Neuronal stem cell (in vitro differentiated cells): Measurements from ENCODE around the gene SPATA13.
"Not testable (repeated sequence)": the region's sequence is repeated elsewhere in the genome, so short reads cannot be mapped to it uniquely, and the experiment has no call there.

Experiments used
- DNase-seq: peaks from one replicate; pipeline ENCODE4 v3.0.0-alpha.2; 2013; ENCODE audit warnings: low spot score
- H2AFZ ChIP-seq: one replicate; pipeline ENCODE4 v1.6.1; 2013; ENCODE audit warnings: mild to moderate bottlenecking, low read length, inconsistent platforms
- H2AK5ac ChIP-seq: 2 replicates; pipeline ENCODE4 v1.6.1; 2013; ENCODE audit warnings: low read depth, mild to moderate bottlenecking, inconsistent platforms, low read length, moderate library complexity, mixed read lengths
- H2BK120ac ChIP-seq: 2 replicates; pipeline ENCODE4 v1.6.1; 2013; ENCODE audit warnings: low read depth, mild to moderate bottlenecking, inconsistent platforms, low read length, moderate library complexity, mixed read lengths
- H2BK12ac ChIP-seq: one replicate; pipeline ENCODE4 v1.6.1; 2013; ENCODE audit warnings: low read length, inconsistent platforms
- H2BK15ac ChIP-seq: 2 replicates; pipeline ENCODE4 v1.6.1; 2013; ENCODE audit warnings: mild to moderate bottlenecking, low read length, inconsistent platforms, mixed read lengths
- H2BK5ac ChIP-seq: one replicate; pipeline ENCODE4 v1.6.1; 2013; ENCODE audit warnings: inconsistent platforms, mild to moderate bottlenecking, low read length, moderate library complexity
- H3K14ac ChIP-seq: one replicate; pipeline ENCODE4 v1.6.1; 2013; ENCODE audit warnings: low read length, inconsistent platforms
- H3K18ac ChIP-seq: 2 replicates; pipeline ENCODE4 v1.6.1; 2013; ENCODE audit warnings: low read length, inconsistent platforms
- H3K23ac ChIP-seq: 2 replicates; pipeline ENCODE4 v1.6.1; 2013; ENCODE audit warnings: low read depth, mild to moderate bottlenecking, mixed read lengths, low read length, inconsistent platforms; ENCODE audit not compliant: poor library complexity
- H3K27ac ChIP-seq: replicated peaks from 3 replicates; pipeline ENCODE4 v1.5.1; 2013; ENCODE audit warnings: low read length, inconsistent platforms
- H3K27me3 ChIP-seq, 3 experiments: 2 replicates each; pipeline ENCODE4 v1.6.1; 2013; ENCODE audit warnings: low read length in 3 of 3, mild to moderate bottlenecking in 2 of 3, inconsistent platforms in 1 of 3, low read depth in 1 of 3, mixed read lengths in 1 of 3, moderate library complexity in 1 of 3; ENCODE audit not compliant: control insufficient read depth in 3 of 3, insufficient read depth in 3 of 3
- H3K36me3 ChIP-seq, 2 donors: replicated peaks in 1 of 2; 2 replicates each; pipeline ENCODE4 v1.6.1; 2013; ENCODE audit warnings: low read length in 2 of 2; ENCODE audit not compliant: control insufficient read depth in 2 of 2, insufficient read depth in 2 of 2
- H3K4ac ChIP-seq: 2 replicates; pipeline ENCODE4 v1.6.1; 2013; ENCODE audit warnings: inconsistent platforms, mild to moderate bottlenecking, low read length, moderate library complexity
- H3K4me1 ChIP-seq, 2 donors: 1 replicate in 1 of 2; 2 replicates in 1 of 2; pipeline ENCODE4 v1.6.1; 2013; ENCODE audit warnings: low read length in 2 of 2, low read depth in 1 of 2; ENCODE audit not compliant: control insufficient read depth in 2 of 2, insufficient read depth in 1 of 2
- H3K4me2 ChIP-seq: one replicate; pipeline ENCODE4 v1.6.1; 2013; ENCODE audit warnings: mild to moderate bottlenecking, low read length, inconsistent platforms; ENCODE audit not compliant: insufficient read depth, poor library complexity, severe bottlenecking
- H3K4me3 ChIP-seq, 2 donors: 2 replicates each; pipeline ENCODE4 v1.5.1; 2013; ENCODE audit warnings: low read length in 2 of 2, mild to moderate bottlenecking in 2 of 2, inconsistent platforms in 1 of 2, moderate library complexity in 1 of 2
- H3K79me1 ChIP-seq: one replicate; pipeline ENCODE4 v1.6.1; 2013; ENCODE audit warnings: low read depth, mild to moderate bottlenecking, inconsistent platforms, low read length, moderate library complexity
- H3K9ac ChIP-seq: one replicate; pipeline ENCODE4 v1.6.1; 2013; ENCODE audit warnings: mild to moderate bottlenecking, low read depth, low read length, inconsistent platforms; ENCODE audit not compliant: poor library complexity
- H3K9me3 ChIP-seq, 2 donors: replicated peaks in 1 of 2; 2 replicates each; pipeline versions ENCODE3 to v1.6.1; 2013; ENCODE audit warnings: low read length in 2 of 2, mild to moderate bottlenecking in 2 of 2, inconsistent platforms in 1 of 2, low read depth in 1 of 2, mixed read lengths in 1 of 2, moderate library complexity in 1 of 2; ENCODE audit not compliant: control insufficient read depth in 2 of 2, insufficient read depth in 1 of 2
- H4K8ac ChIP-seq: one replicate; pipeline ENCODE4 v1.6.1; 2013; ENCODE audit warnings: low read depth, mild to moderate bottlenecking, inconsistent platforms, low read length, moderate library complexity
- H4K91ac ChIP-seq: one replicate; pipeline ENCODE4 v1.6.1; 2013; ENCODE audit warnings: low read length, low read depth, mild to moderate bottlenecking, inconsistent platforms; ENCODE audit not compliant: poor library complexity
- WGBS, 2 donors: extraction: QIAGEN DNeasy Blood & Tissue Kit; methylation state at CpG; one replicate each; pipeline ENCODE4 v1.1.7; 2013; ENCODE audit warnings: missing lambda C conversion rate in 2 of 2, mixed read lengths in 1 of 2; ENCODE audit not compliant: insufficient read length in 2 of 2, insufficient replicate concordance in 1 of 2; ENCODE audit errors: extremely low coverage in 2 of 2; 5-methylcytosine and 5-hydroxymethylcytosine counted together

SPATA13 gene

DNA sequence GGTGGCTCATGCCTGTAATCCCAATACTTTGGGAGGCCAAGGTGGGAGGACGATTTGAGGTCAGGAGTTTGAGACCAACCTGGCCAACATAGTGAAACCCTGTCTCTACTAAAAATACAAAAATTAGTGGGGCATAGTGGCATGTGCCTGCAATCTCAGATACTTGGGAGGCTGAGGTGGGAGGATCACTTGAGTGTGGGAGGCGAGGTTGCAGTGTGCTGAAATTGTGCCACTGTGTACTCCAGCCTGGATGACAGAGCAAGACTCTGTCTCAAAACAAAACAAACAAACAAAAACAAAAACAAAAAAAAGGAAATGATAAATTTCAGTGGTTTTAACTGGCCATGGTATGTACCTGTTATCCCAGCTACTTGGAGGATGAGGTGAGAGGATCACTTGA is 56.3 kb downstream of the SPATA13 start:
- H2BK120ac ChIP-seq, H2AFZ ChIP-seq, H3K4ac ChIP-seq, H3K79me1 ChIP-seq, H2BK12ac ChIP-seq, H3K27ac ChIP-seq, DNase-seq, H2BK15ac ChIP-seq, H3K9me3 ChIP-seq, H2BK5ac ChIP-seq, H3K27me3 ChIP-seq, H3K18ac ChIP-seq, H3K23ac ChIP-seq, H3K4me3 ChIP-seq, H2AK5ac ChIP-seq, H4K8ac ChIP-seq, H3K14ac ChIP-seq, H4K91ac ChIP-seq, H3K4me2 ChIP-seq, H3K9ac ChIP-seq: not testable (repeated sequence)
- no CpG with 5 or more reads among the region's 2 CpGs for WGBS, 2 donors
- H3K4me1 ChIP-seq, result peaks cover 11 to 25% of the 10 kb centered on the region in 2 donors
- H3K36me3 ChIP-seq, result peaks cover 1 to 24% of the 10 kb centered on the region in 2 donors

DNA sequence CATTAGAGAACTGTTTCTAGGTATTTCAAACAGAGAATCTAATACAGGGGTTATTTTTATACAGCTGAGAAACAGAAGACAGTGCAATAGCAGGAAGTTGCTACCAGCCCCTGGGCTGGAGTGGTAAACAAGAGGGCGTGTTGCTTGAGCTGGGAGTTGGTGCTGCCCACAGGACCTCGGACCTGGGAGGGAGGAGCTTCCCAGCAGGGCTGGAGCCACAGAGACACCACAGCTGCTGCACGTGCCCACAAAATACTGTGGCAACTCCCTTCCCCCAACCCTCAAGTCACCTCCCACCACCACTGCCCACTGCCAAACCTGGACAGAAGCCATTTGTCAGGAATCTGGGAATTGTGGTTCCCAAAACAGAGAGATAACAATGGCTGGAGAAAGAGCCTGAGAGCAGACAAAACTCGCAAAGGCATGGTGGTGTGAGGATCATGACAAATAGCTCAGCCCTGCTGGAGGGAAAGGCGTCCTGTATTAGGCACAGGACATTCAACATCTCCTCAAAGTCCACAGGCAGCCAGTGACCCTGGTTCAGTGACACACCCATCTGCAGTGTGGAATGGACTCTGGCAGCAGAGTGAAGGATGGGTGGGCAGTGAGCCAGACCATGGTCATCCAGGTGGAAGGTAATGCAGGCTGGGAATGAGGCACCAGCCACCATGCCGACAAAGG is 57.2 kb downstream of the SPATA13 start:
- H3K18ac ChIP-seq, result peak overlapping the region; percentile 33
- no peak overlapping the region for H2AFZ ChIP-seq
- H3K27me3 ChIP-seq, result no peaks in the 10 kb centered on the region
- H2BK5ac ChIP-seq, result peak overlapping the region; percentile 16
- H2BK120ac ChIP-seq, result no peak overlapping the region
- no peak overlapping the region for H3K14ac ChIP-seq
- no peak overlapping the region for H3K4ac ChIP-seq
- peaks cover 11 to 24% of the 10 kb centered on the region in 2 donors for H3K4me1 ChIP-seq
- H2BK12ac ChIP-seq, result no peak overlapping the region
- peak overlapping the region; percentile 28 for H2AK5ac ChIP-seq
- peaks cover 9% of the 10 kb centered on the region for H3K79me1 ChIP-seq
- peak overlapping the region; percentile 32 for H3K9ac ChIP-seq
- H3K27ac ChIP-seq, result peak overlapping the region; percentile 6
- H3K4me3 ChIP-seq, result no peak overlapping the region
- no peak overlapping the region for H4K8ac ChIP-seq
- H2BK15ac ChIP-seq, result no peak overlapping the region
- H3K36me3 ChIP-seq, result peaks cover 1 to 31% of the 10 kb centered on the region in 2 donors
- DNase-seq, result no peak
- no peaks in the 10 kb centered on the region for H3K9me3 ChIP-seq
- no peak overlapping the region for H3K4me2 ChIP-seq
- WGBS, 2 donors, result no CpG with 5 or more reads among the region's 6 CpGs
- no peak overlapping the region for H4K91ac ChIP-seq
- no peak overlapping the region for H3K23ac ChIP-seq

- Histone ChIP-seq H3K4ac (no peak overlapping the region), H4K8ac (no peak overlapping the region), H3K4me2 (no peak overlapping the region)
Measured at GRCh38 chr13:24218338-24218737, 57.8 kb downstream of the SPATA13 start.

DNA sequence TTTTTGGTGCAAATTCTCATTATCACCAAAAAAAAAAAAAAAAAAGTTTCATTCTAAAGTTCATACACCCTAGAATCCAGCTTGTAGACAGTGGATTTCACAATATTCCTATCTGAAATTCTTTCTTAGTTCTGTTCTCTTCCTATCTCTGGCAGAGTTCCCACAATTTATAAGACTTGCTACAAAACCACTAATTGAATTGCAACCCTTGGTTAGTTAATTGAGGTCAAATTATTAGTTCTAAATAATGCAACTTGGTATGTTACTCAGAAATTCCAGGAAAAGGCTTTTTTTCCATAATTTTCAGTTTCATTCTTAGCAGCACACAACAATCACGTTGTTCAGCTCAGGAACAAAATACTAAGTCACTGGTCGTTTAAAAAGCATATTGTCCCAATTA is 58.5 kb downstream of the SPATA13 start:
- no peak overlapping the region for H2BK12ac ChIP-seq
- peaks cover 7% of the 10 kb centered on the region for H3K79me1 ChIP-seq
- H3K36me3 ChIP-seq, result peaks cover 8 to 42% of the 10 kb centered on the region in 2 donors
- H3K4me1 ChIP-seq, result peaks cover 11 to 22% of the 10 kb centered on the region in 2 donors
- no peak overlapping the region for H3K4me3 ChIP-seq
- no peak overlapping the region for H3K14ac ChIP-seq
- H3K4ac ChIP-seq, result no peak overlapping the region
- no CpG with 5 or more reads among the region's 2 CpGs for WGBS, 2 donors
- no peaks in the 10 kb centered on the region for H3K9me3 ChIP-seq
- no peak overlapping the region for H3K9ac ChIP-seq
- H3K23ac ChIP-seq, result no peak overlapping the region
- H4K8ac ChIP-seq, result no peak overlapping the region
- H3K18ac ChIP-seq, result no peak overlapping the region
- H2BK15ac ChIP-seq, result no peak overlapping the region
- H3K27me3 ChIP-seq, result no peaks in the 10 kb centered on the region
- no peak overlapping the region for H3K27ac ChIP-seq
- H2AK5ac ChIP-seq, result no peak overlapping the region
- H3K4me2 ChIP-seq, result no peak overlapping the region
- H2BK5ac ChIP-seq, result no peak overlapping the region
- H2AFZ ChIP-seq, result no peak overlapping the region
- H4K91ac ChIP-seq, result no peak overlapping the region
- no peak overlapping the region for H2BK120ac ChIP-seq
- no peak for DNase-seq

More at GRCh38 chr13:24218338-24218737, 57.8 kb downstream of the SPATA13 start:
- H2BK5ac ChIP-seq, result peak overlapping the region; percentile 16
- no peak overlapping the region for H2AFZ ChIP-seq
- H3K27me3 ChIP-seq, result no peaks in the 10 kb centered on the region
- H2AK5ac ChIP-seq, result peak overlapping the region; percentile 28
- no peak overlapping the region for H2BK15ac ChIP-seq
- H4K91ac ChIP-seq, result no peak overlapping the region
- peaks cover 11 to 23% of the 10 kb centered on the region in 2 donors for H3K4me1 ChIP-seq
- H3K27ac ChIP-seq, result no peak overlapping the region
- no peak overlapping the region for H3K9ac ChIP-seq
- DNase-seq, result no peak
- H3K9me3 ChIP-seq, result no peaks in the 10 kb centered on the region
- peak overlapping the region; percentile 26 for H3K14ac ChIP-seq
- H3K18ac ChIP-seq, result peak overlapping the region; percentile 33
- H3K23ac ChIP-seq, result no peak overlapping the region
- no peak overlapping the region for H2BK12ac ChIP-seq
- no CpG with 5 or more reads among the region's 3 CpGs for WGBS, 2 donors
- H3K79me1 ChIP-seq, result peaks cover 7% of the 10 kb centered on the region
- H3K4me3 ChIP-seq, result no peak overlapping the region
- H3K36me3 ChIP-seq, result peaks cover 3 to 37% of the 10 kb centered on the region in 2 donors
- no peak overlapping the region for H2BK120ac ChIP-seq
